Measurements from ENCODE around the gene LBR.

- TF ChIP-seq, protein P1, sequence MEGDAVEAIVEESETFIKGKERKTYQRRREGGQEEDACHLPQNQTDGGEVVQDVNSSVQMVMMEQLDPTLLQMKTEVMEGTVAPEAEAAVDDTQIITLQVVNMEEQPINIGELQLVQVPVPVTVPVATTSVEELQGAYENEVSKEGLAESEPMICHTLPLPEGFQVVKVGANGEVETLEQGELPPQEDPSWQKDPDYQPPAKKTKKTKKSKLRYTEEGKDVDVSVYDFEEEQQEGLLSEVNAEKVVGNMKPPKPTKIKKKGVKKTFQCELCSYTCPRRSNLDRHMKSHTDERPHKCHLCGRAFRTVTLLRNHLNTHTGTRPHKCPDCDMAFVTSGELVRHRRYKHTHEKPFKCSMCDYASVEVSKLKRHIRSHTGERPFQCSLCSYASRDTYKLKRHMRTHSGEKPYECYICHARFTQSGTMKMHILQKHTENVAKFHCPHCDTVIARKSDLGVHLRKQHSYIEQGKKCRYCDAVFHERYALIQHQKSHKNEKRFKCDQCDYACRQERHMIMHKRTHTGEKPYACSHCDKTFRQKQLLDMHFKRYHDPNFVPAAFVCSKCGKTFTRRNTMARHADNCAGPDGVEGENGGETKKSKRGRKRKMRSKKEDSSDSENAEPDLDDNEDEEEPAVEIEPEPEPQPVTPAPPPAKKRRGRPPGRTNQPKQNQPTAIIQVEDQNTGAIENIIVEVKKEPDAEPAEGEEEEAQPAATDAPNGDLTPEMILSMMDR (IDR thresholded peaks at IDR 0.05), result no peak
- TF ChIP-seq POLR2A (IDR thresholded peaks at IDR 0.05), result no peak
Measured at GRCh38 chr1:225355863-225356262, 72.0 kb downstream of the LBR start.

All from heart left ventricle (tissue), 13 donors.